Karpas-422 (cell line): Measurements from ENCODE around the gene SMIM14. TPM values are rescaled to one million over a fixed set of nuclear protein-coding genes. Genes with fewer than 3 reads are reported as not detected.
"Not testable (repeated sequence)": the region's sequence is repeated elsewhere in the genome, so short reads cannot be mapped to it uniquely, and the experiment has no call there.

ENCODE experiments used
- DNase-seq: peaks from one replicate; pipeline ENCODE4 v3.0.0-alpha.2; 2015
- H2AFZ ChIP-seq: fragments of 200-600 bp; sonication (generic); 2 replicates; pipeline ENCODE4 v1.6.1; 2014; ENCODE audit warnings: antibody characterized with exemption, low read length, mixed read lengths
- H3K27ac ChIP-seq: fragments of 200-600 bp; sonication (generic); 2 replicates; pipeline ENCODE4 v1.5.1; 2014; ENCODE audit warnings: mild to moderate bottlenecking, low read length, moderate library complexity
- H3K27me3 ChIP-seq: fragments of 200-600 bp; sonication (generic); 2 replicates; pipeline ENCODE4 v1.6.1; 2014; ENCODE audit warnings: low read length, mixed read lengths
- H3K36me3 ChIP-seq: fragments of 200-600 bp; sonication (generic); 2 replicates; pipeline ENCODE4 v1.6.1; 2014; ENCODE audit warnings: low read length, mixed read lengths; ENCODE audit not compliant: insufficient read depth
- H3K4me1 ChIP-seq: fragments of 200-600 bp; sonication (generic); 2 replicates; pipeline ENCODE4 v1.6.1; 2014; ENCODE audit warnings: mild to moderate bottlenecking, low read length, mixed read lengths
- H3K4me2 ChIP-seq: fragments of 200-600 bp; sonication (generic); 2 replicates; pipeline ENCODE4 v1.6.1; 2014; ENCODE audit warnings: low read length, low read depth, mild to moderate bottlenecking; ENCODE audit not compliant: poor library complexity, severe bottlenecking
- H3K4me3 ChIP-seq: fragments of 200-600 bp; sonication (generic); 2 replicates; pipeline ENCODE4 v1.5.1; 2014; ENCODE audit warnings: mild to moderate bottlenecking, antibody characterized with exemption, low read length, mixed read lengths
- H3K79me2 ChIP-seq: fragments of 200-600 bp; sonication (generic); 2 replicates; pipeline ENCODE4 v1.6.1; 2014; ENCODE audit warnings: mild to moderate bottlenecking, low read length, mixed read lengths
- H3K9ac ChIP-seq: fragments of 200-600 bp; sonication (generic); 2 replicates; pipeline ENCODE4 v1.6.0; 2014; ENCODE audit warnings: low read length
- H3K9me2 ChIP-seq: fragments of 200-600 bp; sonication (generic), shearing (Covaris generic); replicated peaks from 2 replicates; pipeline ENCODE4 v1.6.0; 2014; ENCODE audit warnings: mild to moderate bottlenecking, low read length, moderate library complexity; ENCODE audit not compliant: insufficient read depth
- H3K9me3 ChIP-seq: fragments of 300-700, 200-600 bp; sonication (generic); 2 replicates; pipeline ENCODE4 v1.6.1; 2014; ENCODE audit warnings: low read length, mixed read lengths
- H4K20me1 ChIP-seq: fragments of 200-600 bp; sonication (generic); 2 replicates; pipeline ENCODE4 v1.6.1; 2014; ENCODE audit warnings: mild to moderate bottlenecking, antibody characterized with exemption, low read length, low read depth; ENCODE audit not compliant: insufficient read depth
- total RNA-seq: library from RNA; depleted of rRNA; stranded (reverse); fragments of >200 nt; shearing (Covaris generic); gene quantifications from 2 replicates; pipeline ENCODE4 v1.2.3, GENCODE V29; 2014; ENCODE audit warnings: low replicate concordance

The SMIM14 gene
- total RNA-seq, 1 experiment from 2014 or later: 689 TPM

- Histone ChIP-seq H3K36me3 (peaks cover 53% of the 10 kb centered on the region), H3K4me1 (peaks cover 64% of the 10 kb centered on the region), H3K4me3 (no peak overlapping the region), H3K9ac (no peak overlapping the region), H4K20me1 (peaks cover 53% of the 10 kb centered on the region), H2AFZ (no peak overlapping the region), H3K9me3 (no peaks in the 10 kb centered on the region), H3K79me2 (peaks cover 92% of the 10 kb centered on the region), H3K4me2 (no peak overlapping the region), H3K27me3 (no peaks in the 10 kb centered on the region), H3K9me2 (no peaks in the 10 kb centered on the region), H3K27ac (peak overlapping the region; percentile 5; the same call in 1 of the 2 replicates)
- DNase-seq: no peak
These were observed 17.1 kb downstream of the SMIM14 start for GRCh38 chr4:39621582-39621981.

GRCh38 chr4:39620551-39621313 is 17.9 kb downstream of the SMIM14 start:
- Histone ChIP-seq H3K4me2 (no peak overlapping the region), H2AFZ (no peak overlapping the region), H3K9ac (no peak overlapping the region), H3K27ac (peak overlapping the region; percentile 5; the same call in 1 of the 2 replicates), H3K36me3 (peaks cover 52% of the 10 kb centered on the region), H4K20me1 (peaks cover 50% of the 10 kb centered on the region), H3K79me2 (peaks cover 92% of the 10 kb centered on the region), H3K4me3 (no peak overlapping the region), H3K27me3 (no peaks in the 10 kb centered on the region), H3K9me2 (no peaks in the 10 kb centered on the region), H3K9me3 (no peaks in the 10 kb centered on the region), H3K4me1 (peaks cover 71% of the 10 kb centered on the region)
- DNase-seq: no peak

GRCh38 chr4:39617534-39617933 is 21.1 kb downstream of the SMIM14 start:
- Histone ChIP-seq H3K9ac (no peak overlapping the region), H3K4me3 (no peak overlapping the region)

GRCh38 chr4:39616651-39617050 is 22.0 kb downstream of the SMIM14 start:
- H3K36me3 ChIP-seq: peaks cover 44% of the 10 kb centered on the region
- H3K9me3 ChIP-seq: no peaks in the 10 kb centered on the region
- no peaks in the 10 kb centered on the region for H3K27me3 ChIP-seq
- no peak for DNase-seq
- peaks cover 24% of the 10 kb centered on the region for H4K20me1 ChIP-seq
- H3K9ac ChIP-seq: no peak overlapping the region
- H3K9me2 ChIP-seq: no peaks in the 10 kb centered on the region
- peak overlapping the region; percentile 10 for H3K27ac ChIP-seq
- no peak overlapping the region for H3K4me3 ChIP-seq
- no peak overlapping the region for H2AFZ ChIP-seq
- peaks cover 92% of the 10 kb centered on the region for H3K79me2 ChIP-seq
- peak overlapping the region; percentile 1 for H3K4me2 ChIP-seq
- peaks cover 79% of the 10 kb centered on the region for H3K4me1 ChIP-seq

More at GRCh38 chr4:39617534-39617933, 21.1 kb downstream of the SMIM14 start:
- Histone ChIP-seq H2AFZ (no peak overlapping the region), H3K4me2 (peak overlapping the region; percentile 1), H3K36me3 (peaks cover 39% of the 10 kb centered on the region; the same call in 1 of the 2 replicates), H3K27ac (peak overlapping the region; percentile 10; the same call in 1 of the 2 replicates), H3K9me3 (no peaks in the 10 kb centered on the region), H3K4me1 (peaks cover 74% of the 10 kb centered on the region), H3K79me2 (peaks cover 92% of the 10 kb centered on the region), H4K20me1 (peaks cover 26% of the 10 kb centered on the region), H3K27me3 (no peaks in the 10 kb centered on the region), H3K9me2 (no peaks in the 10 kb centered on the region)
- DNase-seq: no peak

DNA sequence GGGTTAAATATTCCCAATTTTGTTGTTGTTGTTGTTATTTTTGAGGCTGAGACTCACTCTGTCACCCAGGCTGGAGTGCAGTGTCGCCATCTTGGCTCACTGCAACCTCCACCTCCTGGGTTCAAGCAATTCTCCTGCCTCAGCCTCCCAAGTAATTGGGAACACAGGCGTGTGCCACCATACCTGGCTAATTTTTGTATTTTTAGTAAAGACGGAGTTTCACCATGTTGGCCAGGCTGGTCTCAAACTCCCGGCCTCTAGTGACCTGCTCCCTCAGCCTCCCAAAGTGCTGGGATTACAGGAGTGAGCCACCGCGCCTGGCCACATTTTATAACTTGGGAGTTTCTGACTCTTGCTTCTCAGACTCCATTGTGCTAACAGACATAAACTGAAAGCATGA is 22.6 kb downstream of the SMIM14 start:
- not testable (repeated sequence) for H3K9me3 ChIP-seq, DNase-seq, H3K9me2 ChIP-seq, H3K27me3 ChIP-seq, H2AFZ ChIP-seq, H3K9ac ChIP-seq, H3K4me3 ChIP-seq
- Histone ChIP-seq H4K20me1 (peaks cover 24% of the 10 kb centered on the region), H3K4me2 (peak overlapping the region; percentile 33), H3K27ac (peak overlapping the region; percentile 55; the same call in 1 of the 2 replicates), H3K36me3 (peaks cover 45% of the 10 kb centered on the region), H3K79me2 (peaks cover 92% of the 10 kb centered on the region), H3K4me1 (peaks cover 76% of the 10 kb centered on the region)

GRCh38 chr4:39614487-39615162 is 24.0 kb downstream of the SMIM14 start:
- peaks cover 85% of the 10 kb centered on the region for H3K4me1 ChIP-seq
- no peaks in the 10 kb centered on the region for H3K9me2 ChIP-seq
- H3K4me3 ChIP-seq: no peak overlapping the region
- peaks cover 59% of the 10 kb centered on the region for H3K36me3 ChIP-seq
- peak overlapping the region; percentile 55 for H3K27ac ChIP-seq
- H3K4me2 ChIP-seq: peak overlapping the region; percentile 41
- H2AFZ ChIP-seq: no peak overlapping the region
- H3K9me3 ChIP-seq: no peaks in the 10 kb centered on the region
- DNase-seq: no peak
- no peak overlapping the region for H3K9ac ChIP-seq
- peaks cover 24% of the 10 kb centered on the region for H4K20me1 ChIP-seq
- no peaks in the 10 kb centered on the region for H3K27me3 ChIP-seq
- H3K79me2 ChIP-seq: peaks cover 93% of the 10 kb centered on the region

- Histone ChIP-seq H3K79me2 (peaks cover 100% of the 10 kb centered on the region), H4K20me1 (peaks cover 22% of the 10 kb centered on the region), H3K27ac (peak overlapping the region; percentile 75), H3K36me3 (peaks cover 68% of the 10 kb centered on the region), H2AFZ (no peak overlapping the region), H3K4me3 (no peak overlapping the region), H3K9me3 (no peaks in the 10 kb centered on the region), H3K4me1 (peaks cover 92% of the 10 kb centered on the region), H3K9ac (no peak overlapping the region), H3K4me2 (peak overlapping the region; percentile 41), H3K27me3 (no peaks in the 10 kb centered on the region), H3K9me2 (no peaks in the 10 kb centered on the region)
- DNase-seq: peak; percentile 79
These were observed 25.5 kb downstream of the SMIM14 start for GRCh38 chr4:39613093-39613656.

GRCh38 chr4:39609454-39609931 is 29.2 kb downstream of the SMIM14 start:
- H3K9me2 ChIP-seq: no peaks in the 10 kb centered on the region
- H3K27ac ChIP-seq: peak overlapping the region; percentile 20; the same call in 1 of the 2 replicates
- H2AFZ ChIP-seq: no peak overlapping the region
- no peak overlapping the region for H3K4me3 ChIP-seq
- DNase-seq: no peak
- H3K36me3 ChIP-seq: peaks cover 68% of the 10 kb centered on the region
- H3K4me2 ChIP-seq: no peak overlapping the region
- H3K27me3 ChIP-seq: no peaks in the 10 kb centered on the region
- no peaks in the 10 kb centered on the region for H3K9me3 ChIP-seq
- H3K4me1 ChIP-seq: peaks cover 64% of the 10 kb centered on the region
- peaks cover 90% of the 10 kb centered on the region for H3K79me2 ChIP-seq
- H3K9ac ChIP-seq: no peak overlapping the region
- H4K20me1 ChIP-seq: peaks cover 6% of the 10 kb centered on the region; the same call in 1 of the 2 replicates
